ENCODE measurements around the gene HJURP. TPM values are rescaled to one million over a fixed set of nuclear protein-coding genes. Genes with fewer than 3 reads are reported as not detected.

HJURP gene
- total RNA-seq, 1 donor from 2014 or later, result 0.55 TPM

DNA sequence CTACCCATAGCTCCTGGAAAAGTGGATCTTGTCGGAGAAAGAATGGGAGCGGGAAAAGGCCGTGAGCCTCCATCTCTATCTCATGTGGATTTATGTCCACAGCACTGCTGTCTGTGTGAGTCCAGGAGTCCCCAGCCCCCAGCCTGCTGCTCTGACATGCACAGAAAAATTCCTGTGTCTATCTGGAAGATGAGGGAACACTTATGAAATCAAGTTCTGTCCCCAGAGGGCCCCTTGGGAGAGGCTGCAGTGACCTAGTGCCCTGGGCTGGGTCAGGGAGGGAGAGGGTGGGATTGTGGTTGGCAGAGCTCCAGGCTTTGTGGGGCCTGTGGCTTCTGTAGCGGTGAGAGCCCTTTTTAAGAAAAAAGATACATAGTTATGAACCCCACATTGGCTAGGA is 37.6 kb downstream of the HJURP start:
- DNase-seq (ENCODE audit: low spot score), result no peak

GRCh38 chr2:233816334-233816733 is 38.0 kb downstream of the HJURP start:
- DNase-seq (ENCODE audit: low spot score), result no peak

GRCh38 chr2:233815861-233816260 is 38.5 kb downstream of the HJURP start:
- no peak for DNase-seq (ENCODE audit: low spot score)

DNA sequence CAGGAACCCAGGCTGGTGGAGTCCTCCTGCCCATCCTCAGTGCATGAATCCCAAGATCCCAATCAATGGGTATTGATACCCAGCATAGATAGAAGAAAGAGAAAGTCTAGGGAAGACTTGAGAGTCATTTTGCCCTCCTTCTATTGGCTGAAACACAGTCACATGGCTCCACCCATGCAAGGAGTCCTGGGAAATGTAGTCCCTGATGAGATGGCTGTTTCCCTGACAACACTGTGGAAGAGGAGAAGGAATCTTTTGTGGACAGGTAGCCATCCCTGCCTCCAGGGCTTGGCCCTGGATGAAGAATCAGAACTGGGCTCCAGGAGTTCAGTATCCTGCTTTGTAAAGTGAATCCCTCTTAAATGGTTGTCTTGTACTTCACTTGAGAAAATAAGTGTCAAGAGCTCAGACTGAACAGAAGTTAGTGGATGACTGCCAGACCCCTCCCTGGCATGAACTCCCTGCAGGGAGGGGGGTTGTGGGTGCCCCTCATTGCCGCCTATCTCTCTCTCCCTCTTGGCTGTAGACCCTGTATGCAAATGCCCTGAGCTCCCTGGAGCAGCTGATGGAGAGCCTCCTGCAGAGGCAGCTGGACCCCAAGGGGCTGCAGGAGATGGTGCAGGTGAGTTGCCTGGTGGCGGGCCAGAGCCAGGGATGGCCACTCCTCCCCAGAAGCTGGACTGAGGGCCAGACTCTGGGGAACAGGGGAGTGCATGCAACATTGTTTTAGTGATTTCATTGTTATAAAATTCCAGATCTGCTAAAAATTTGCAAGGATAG is 40.1 kb downstream of the HJURP start:
- DNase-seq (ENCODE audit: low spot score), result peak; percentile 76

GRCh38 chr2:233813236-233814055 is 40.9 kb downstream of the HJURP start:
- DNase-seq (ENCODE audit: low spot score), result peak; percentile 28

DNA sequence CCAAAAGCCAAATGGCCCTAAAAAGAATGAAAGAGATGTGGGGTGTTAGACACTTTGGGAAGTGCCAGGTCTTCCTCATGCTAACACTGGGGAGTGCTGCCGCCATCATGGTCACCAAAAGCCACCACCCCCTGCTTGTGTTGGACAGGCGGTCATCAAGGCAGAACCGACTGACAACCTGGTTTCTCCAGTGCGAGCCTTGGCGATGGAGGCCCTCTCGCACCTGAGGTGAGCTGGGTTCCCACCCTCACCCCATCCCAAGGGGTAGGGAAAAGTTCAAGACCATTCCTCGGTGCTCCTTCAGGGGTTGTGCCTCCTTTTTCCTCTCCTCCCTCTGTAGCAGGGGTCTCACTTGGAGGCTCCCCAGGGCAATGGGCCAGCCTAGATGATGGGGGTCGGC is 42.6 kb downstream of the HJURP start:
- DNase-seq (ENCODE audit: low spot score), result peak; percentile 77

DNA sequence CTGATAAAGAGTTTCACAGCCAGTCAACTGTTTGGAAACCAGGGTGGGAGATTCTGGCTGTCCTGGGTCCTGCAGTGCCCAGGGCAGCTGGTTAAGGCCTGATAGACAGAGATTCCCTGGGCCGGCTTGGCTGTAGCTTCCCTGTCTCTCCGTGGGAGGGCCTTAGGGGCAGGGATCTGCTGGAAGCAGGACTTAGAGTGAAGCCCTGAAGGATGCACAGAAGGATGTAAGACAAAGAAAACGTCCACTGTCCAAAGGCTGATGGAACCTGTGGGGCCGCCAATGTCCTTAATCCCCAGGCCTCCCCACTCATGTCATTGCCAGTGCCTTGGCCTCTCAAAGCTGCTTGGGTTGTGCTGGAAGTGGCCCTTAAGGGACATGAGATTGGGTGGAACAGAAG is 43.2 kb downstream of the HJURP start:
- no peak for DNase-seq (ENCODE audit: low spot score)

GRCh38 chr2:233810385-233810784 is 44.0 kb downstream of the HJURP start:
- DNase-seq (ENCODE audit: low spot score), result no peak

DNA sequence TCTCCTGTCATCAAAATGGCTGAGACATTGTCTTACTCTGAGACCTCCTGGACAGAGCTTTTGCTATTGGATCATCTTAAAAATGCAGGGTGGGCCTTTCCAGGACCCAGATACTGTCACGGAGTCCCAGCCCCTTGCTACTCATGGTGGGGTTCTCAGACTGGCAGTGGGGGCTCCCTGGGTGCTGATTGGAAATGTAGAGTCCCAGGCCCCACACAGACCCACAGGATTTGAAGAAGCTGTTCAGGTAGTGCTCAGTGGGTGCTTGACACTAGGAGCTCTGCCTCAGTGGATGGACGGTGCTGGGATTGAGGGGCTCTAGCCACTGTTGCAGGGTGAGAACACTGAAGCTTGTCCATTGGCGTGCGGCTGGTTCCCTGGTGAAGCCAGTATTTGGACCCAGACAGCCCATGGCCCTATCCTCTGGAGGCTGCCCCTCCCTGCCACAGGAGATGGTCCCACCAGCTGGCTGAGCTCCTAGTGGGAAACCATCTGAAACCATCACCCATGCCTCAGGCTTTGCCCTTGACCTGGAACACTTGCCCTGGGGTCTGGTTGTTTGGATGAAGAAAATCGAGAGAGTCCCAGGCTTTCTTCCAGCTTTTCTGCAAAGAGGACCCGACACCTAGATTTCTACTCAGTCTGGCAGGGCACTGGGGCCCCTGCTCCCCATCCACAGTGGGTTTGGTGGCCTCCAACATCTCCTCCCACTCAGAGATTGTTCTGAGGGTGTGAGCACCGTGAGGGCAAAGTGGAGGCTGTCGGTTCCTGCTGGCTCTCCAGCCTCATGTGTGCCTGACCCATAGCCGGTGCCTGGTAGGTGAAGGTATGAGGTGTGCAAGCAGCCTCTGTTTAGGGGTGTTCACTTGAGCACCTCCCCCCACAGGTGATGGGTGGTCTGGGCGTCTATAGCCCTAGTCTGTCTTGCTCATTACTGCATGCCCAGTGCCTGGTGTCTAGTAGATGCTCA is 46.1 kb downstream of the HJURP start:
- peak; percentile 62 for DNase-seq (ENCODE audit: low spot score)

DNA sequence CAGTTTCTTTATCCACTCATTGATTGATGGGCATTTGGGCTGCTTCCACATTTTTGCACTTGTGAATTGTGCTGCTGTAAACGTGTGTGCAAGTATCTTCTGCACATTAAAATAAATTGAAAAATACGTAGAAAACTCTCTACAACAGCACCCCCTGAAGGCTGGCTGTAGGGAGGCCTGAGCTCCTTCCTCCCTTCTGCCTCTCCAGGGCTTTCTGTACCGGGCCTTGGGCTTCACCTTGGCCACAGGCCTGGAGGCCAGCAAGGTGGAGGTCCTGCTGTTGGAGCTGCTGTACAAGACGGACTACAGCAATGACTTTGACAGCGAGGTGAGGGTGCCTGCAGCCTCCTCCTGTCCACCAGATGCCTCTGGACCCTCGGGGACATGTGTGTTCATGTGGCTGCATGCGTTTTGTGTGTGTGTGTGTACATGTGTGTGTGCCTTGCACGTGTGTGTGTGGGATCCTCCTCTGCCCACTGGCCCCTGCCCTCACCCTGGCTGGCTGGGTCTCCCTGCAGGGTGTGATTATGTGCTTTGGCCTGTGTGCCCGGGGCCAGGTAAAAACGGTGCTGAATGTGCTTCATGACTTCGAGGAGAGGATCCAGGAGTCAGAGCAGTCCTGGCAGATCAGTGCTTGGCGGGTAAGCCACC is 47.0 kb downstream of the HJURP start:
- peak; percentile 73 for DNase-seq (ENCODE audit: low spot score)

- DNase-seq (ENCODE audit: low spot score), result peak; percentile 55
Observed at GRCh38 chr2:233803994-233804393, 50.3 kb downstream of the HJURP start.

GRCh38 chr2:233803292-233803911 is 50.9 kb downstream of the HJURP start:
- peak; percentile 55 for DNase-seq (ENCODE audit: low spot score)

DNA sequence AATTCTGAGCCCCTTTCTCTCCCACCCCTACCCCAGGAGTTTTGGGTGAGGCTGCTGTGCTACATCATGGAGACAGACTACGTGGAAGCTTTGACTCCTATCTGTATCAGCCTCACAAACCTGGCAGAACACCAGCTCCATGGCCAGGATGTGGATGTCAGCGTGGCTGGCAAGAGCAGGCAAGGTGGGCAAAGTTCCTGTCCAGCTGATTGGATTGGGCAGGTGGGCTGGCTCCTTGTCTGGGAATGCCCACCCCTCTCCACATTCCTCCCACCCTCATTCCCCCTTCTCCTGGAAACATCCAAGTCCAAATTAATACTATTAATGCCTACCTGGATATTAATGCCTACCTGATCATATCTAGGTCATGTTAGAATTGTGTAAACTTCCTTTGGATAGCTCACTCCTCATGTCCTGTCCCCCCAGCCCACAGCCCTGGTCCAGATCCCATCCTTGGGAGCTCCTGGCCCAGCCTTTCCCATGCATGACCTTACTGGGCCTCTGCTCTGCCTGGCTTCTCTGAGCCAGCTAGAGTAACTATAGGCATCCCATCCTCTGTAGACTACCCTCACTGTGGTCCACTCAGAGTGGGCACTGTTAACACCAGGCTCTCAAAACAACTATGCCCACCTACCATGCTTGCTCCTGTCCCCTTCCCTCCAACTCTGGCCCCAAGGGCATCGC is 52.1 kb downstream of the HJURP start:
- DNase-seq (ENCODE audit: low spot score), result peak; percentile 53

GRCh38 chr2:233801357-233802131 is 52.8 kb downstream of the HJURP start:
- peak; percentile 76 for DNase-seq (ENCODE audit: low spot score)

- peak; percentile 53 for DNase-seq (ENCODE audit: low spot score)
Observed at GRCh38 chr2:233800208-233800607, 54.1 kb downstream of the HJURP start.

GRCh38 chr2:233799716-233800115 is 54.6 kb downstream of the HJURP start:
- DNase-seq (ENCODE audit: low spot score), result peak; percentile 28

DNA sequence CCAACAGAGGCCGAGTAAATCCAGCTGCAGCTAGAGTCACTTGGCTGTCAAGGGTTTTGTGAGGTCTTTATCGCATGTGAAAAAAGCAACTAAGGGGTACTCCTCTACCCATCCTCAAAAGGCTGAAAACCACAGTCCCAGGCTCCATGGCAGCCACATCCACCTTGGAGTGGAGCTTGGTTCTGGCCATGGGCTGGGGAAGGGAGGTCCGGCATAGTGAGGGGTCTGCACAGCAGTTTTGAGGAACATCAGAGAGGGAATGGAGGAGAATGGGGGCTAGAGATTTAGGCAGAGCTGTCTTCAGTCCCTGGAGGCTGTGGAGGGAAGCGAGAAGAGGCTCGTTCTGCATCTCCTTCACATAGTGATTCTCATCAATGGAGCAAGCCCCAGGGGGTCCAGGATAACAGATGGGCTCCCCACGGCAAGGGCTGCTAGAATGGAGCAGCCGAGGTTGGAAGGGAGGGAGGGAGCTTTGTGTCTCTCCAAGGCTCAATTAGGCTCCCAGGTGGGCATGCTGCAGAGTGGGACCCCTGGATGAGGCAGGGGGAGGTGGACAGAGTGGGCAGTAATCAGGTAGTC is 55.2 kb downstream of the HJURP start:
- peak; percentile 37 for DNase-seq (ENCODE audit: low spot score)

DNA sequence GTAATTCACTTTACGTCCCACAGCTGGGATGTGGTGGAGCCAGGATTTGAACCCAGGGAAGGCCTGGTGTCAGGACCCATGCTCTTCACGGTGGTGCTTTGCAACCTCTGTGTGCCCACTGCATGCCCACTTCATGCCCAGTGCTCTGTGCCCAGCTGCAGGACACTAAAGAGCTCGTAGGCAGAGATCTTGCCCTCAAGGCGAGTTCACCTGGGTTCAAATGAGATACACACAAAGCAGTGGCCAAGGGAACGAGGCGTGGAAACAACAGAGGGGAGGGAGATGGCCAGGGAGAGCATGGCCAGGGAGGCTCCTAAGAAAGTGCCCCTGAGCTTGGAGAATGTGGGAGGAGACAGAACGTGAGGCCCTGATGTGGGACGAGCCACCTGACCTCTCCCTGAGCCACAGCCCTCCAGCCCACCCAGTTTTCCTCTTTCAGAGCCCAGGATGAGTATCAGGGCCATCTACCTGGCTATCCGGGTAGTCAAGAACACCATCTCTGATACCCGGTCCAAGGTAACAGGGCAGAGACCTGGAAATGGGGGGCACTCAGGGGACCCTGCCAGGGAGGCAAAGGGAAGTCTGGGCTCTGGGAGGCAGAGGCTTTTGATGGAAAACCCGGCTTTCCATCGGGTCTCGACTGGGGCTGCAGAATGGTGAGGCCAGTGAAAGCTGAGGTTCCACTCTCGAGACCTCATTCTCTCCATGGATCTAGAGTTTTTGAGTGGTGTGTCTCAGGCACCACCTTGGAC is 55.8 kb downstream of the HJURP start:
- peak; percentile 79 for DNase-seq (ENCODE audit: low spot score)

Measured in mesenteric fat pad (tissue), 1 donor.